Measurements from ENCODE around the gene CREB3L4. TPM values are rescaled to one million over a fixed set of nuclear protein-coding genes. Genes with fewer than 3 reads are reported as not detected.

Gene CREB3L4
- total RNA-seq, 6 experiments from 2014 or later, result 3.6 to 4.6 (median 4.1) TPM

GRCh38 chr1:153953859-153954365, 13.8 kb upstream of the CREB3L4 start:
- peaks cover 12% of the 10 kb centered on the region; the same call in 1 of the 2 replicates for H3K36me3 Mint-ChIP-seq (ENCODE audit: low read depth)
- peaks cover 31% of the 10 kb centered on the region for H3K4me1 Mint-ChIP-seq (ENCODE audit: low read depth)
- H3K4me3 Mint-ChIP-seq, result no peak overlapping the region
- peak overlapping the region; percentile 4; the same call in 1 of the 2 replicates for H3K27ac Mint-ChIP-seq
- TF ChIP-seq CTCF (IDR thresholded peaks at IDR 0.05), result no peak
- peaks cover 4% of the 10 kb centered on the region for H3K27me3 Mint-ChIP-seq (ENCODE audit: insufficient read depth)
- H3K9me3 Mint-ChIP-seq, result no peaks in the 10 kb centered on the region
- no peak for DNase-seq

GRCh38 chr1:153954826-153955225, 12.9 kb upstream of the CREB3L4 start:
- Mint-ChIP-seq H3K4me3 (no peak overlapping the region), H3K27ac (no peak overlapping the region), H3K27me3 (ENCODE audit: insufficient read depth) (peaks cover 4% of the 10 kb centered on the region), H3K9me3 (no peaks in the 10 kb centered on the region), H3K4me1 (ENCODE audit: low read depth) (peaks cover 40% of the 10 kb centered on the region), H3K36me3 (ENCODE audit: low read depth) (peaks cover 12% of the 10 kb centered on the region; the same call in 1 of the 2 replicates)
- DNase-seq, result no peak
- no peak for TF ChIP-seq CTCF (IDR thresholded peaks at IDR 0.05)

GRCh38 chr1:153956997-153957715, 10.5 kb upstream of the CREB3L4 start:
- no peak for DNase-seq
- Mint-ChIP-seq H3K27ac (peak overlapping the region; percentile 72), H3K36me3 (ENCODE audit: low read depth) (peaks cover 5% of the 10 kb centered on the region; the same call in 1 of the 2 replicates), H3K9me3 (no peaks in the 10 kb centered on the region), H3K27me3 (ENCODE audit: insufficient read depth) (peaks cover 4% of the 10 kb centered on the region), H3K4me1 (ENCODE audit: low read depth) (peaks cover 53% of the 10 kb centered on the region), H3K4me3 (peak overlapping the region; percentile 97)
- TF ChIP-seq CTCF (IDR thresholded peaks at IDR 0.05), result no peak

- peak overlapping the region; percentile 97 for H3K4me3 Mint-ChIP-seq
- no peak for DNase-seq
- H3K27ac Mint-ChIP-seq, result peak overlapping the region; percentile 72
- H3K9me3 Mint-ChIP-seq, result no peaks in the 10 kb centered on the region
- H3K27me3 Mint-ChIP-seq (ENCODE audit: insufficient read depth), result peaks cover 3% of the 10 kb centered on the region; the same call in 1 of the 2 replicates
- H3K4me1 Mint-ChIP-seq (ENCODE audit: low read depth), result peaks cover 59% of the 10 kb centered on the region
- H3K36me3 Mint-ChIP-seq (ENCODE audit: low read depth), result peaks cover 5% of the 10 kb centered on the region; the same call in 1 of the 2 replicates
- TF ChIP-seq CTCF (IDR thresholded peaks at IDR 0.05), result no peak
Measured at GRCh38 chr1:153957744-153958110, 10.0 kb upstream of the CREB3L4 start.

GRCh38 chr1:153958111-153958960, 9.4 kb upstream of the CREB3L4 start, which contains the start of gene CRTC2:
CRTC2 (minus strand) TSS chr1:153958612; CDS start chr1:153958497, 115 bp downstream.
- H3K27me3 Mint-ChIP-seq (ENCODE audit: insufficient read depth), result peaks cover 3% of the 10 kb centered on the region; the same call in 1 of the 2 replicates
- peak; percentile 98 for DNase-seq
- peak within 1 kb of the TSS; percentile 97 for H3K4me3 Mint-ChIP-seq
- no peaks in the 10 kb centered on the region for H3K9me3 Mint-ChIP-seq
- H3K36me3 Mint-ChIP-seq (ENCODE audit: low read depth), result peaks cover 5% of the 10 kb centered on the region; the same call in 1 of the 2 replicates
- peaks cover 63% of the 10 kb centered on the region for H3K4me1 Mint-ChIP-seq (ENCODE audit: low read depth)
- peak within 1 kb of the TSS; percentile 72 for H3K27ac Mint-ChIP-seq
- peak; percentile 22; the same call in 1 of the 2 replicates for TF ChIP-seq CTCF (IDR thresholded peaks at IDR 0.05)

Data from HFFc6 (cell line).